Thyroid gland (tissue), 4 donors: ENCODE measurements around the gene RPTOR. TPM values are rescaled to one million over a fixed set of nuclear protein-coding genes. Genes with fewer than 3 reads are reported as not detected.

Experiments used
- DNase-seq, 2 donors: peaks; one replicate each; pipeline ENCODE4 v3.0.0-alpha.2; 2019
- H3K27ac ChIP-seq, 3 donors: fragments of 200-600 bp; sonication (generic); 1 replicate in 2 of 3; 2 replicates in 1 of 3; pipeline ENCODE4 v1.5.1; 2016 to 2019; ENCODE audit warnings: mild to moderate bottlenecking in 1 of 3, moderate library complexity in 1 of 3
- H3K27me3 ChIP-seq: fragments of 200-600 bp; sonication (generic); one replicate; pipeline ENCODE4 v1.5.1; 2019
- H3K36me3 ChIP-seq, 2 donors: fragments of 200-600 bp; sonication (generic); one replicate each; pipeline ENCODE4 v1.5.1; 2016 to 2019
- H3K4me1 ChIP-seq, 2 donors: fragments of 200-600 bp; sonication (generic); one replicate each; pipeline ENCODE4 v1.5.1; 2017 to 2019
- H3K4me3 ChIP-seq, 3 donors: fragments of 200-600 bp; sonication (generic); replicated peaks in 1 of 3; 1 replicate in 2 of 3; 2 replicates in 1 of 3; pipeline ENCODE4 v1.5.1; 2016; ENCODE audit warnings: mild to moderate bottlenecking in 1 of 3
- H3K9me3 ChIP-seq: fragments of 200-600 bp; sonication (generic); one replicate; pipeline ENCODE4 v1.5.1; 2017
- POLR2A ChIP-seq, 2 donors: fragments of 450-650 bp; IDR thresholded peaks; one replicate each; pipeline ENCODE4 v1.6.1; 2017; ENCODE audit warnings: antibody characterized with exemption in 2 of 2, mild to moderate bottlenecking in 2 of 2, moderate library complexity in 1 of 2
- WGBS, 2 donors: methylation state at CpG; one replicate each; pipeline ENCODE4 v1.1.5; 2017; 5-methylcytosine and 5-hydroxymethylcytosine counted together
- intact Hi-C: fragments of 100-400 bp; cut with DNase I; formaldehyde crosslinking; loops from one replicate; pipeline ENCODE4 v1.15.1; 2023
- total RNA-seq, 4 donors: library from RNA; depleted of rRNA; stranded (reverse); fragments of >200 nt; gene quantifications; one replicate each; pipeline ENCODE4 v1.2.3, GENCODE V29; 2016
- TF ChIP-seq, protein P1 (sequence below), 6 experiments: fragments of 200-600 bp in 3 of 6; fragments of 450-650 bp in 3 of 6; sonication (generic) in 3 of 6; IDR thresholded peaks; one replicate each; pipeline ENCODE4 v1.5.1; 2016 to 2019; ENCODE audit warnings: antibody characterized with exemption in 6 of 6, mild to moderate bottlenecking in 2 of 6, inconsistent platforms in 1 of 6, moderate library complexity in 1 of 6

The RPTOR gene
- total RNA-seq, 4 donors from 2014 or later, result 24.2 to 58.1 (median 34.5) TPM

- TF ChIP-seq, protein P1, sequence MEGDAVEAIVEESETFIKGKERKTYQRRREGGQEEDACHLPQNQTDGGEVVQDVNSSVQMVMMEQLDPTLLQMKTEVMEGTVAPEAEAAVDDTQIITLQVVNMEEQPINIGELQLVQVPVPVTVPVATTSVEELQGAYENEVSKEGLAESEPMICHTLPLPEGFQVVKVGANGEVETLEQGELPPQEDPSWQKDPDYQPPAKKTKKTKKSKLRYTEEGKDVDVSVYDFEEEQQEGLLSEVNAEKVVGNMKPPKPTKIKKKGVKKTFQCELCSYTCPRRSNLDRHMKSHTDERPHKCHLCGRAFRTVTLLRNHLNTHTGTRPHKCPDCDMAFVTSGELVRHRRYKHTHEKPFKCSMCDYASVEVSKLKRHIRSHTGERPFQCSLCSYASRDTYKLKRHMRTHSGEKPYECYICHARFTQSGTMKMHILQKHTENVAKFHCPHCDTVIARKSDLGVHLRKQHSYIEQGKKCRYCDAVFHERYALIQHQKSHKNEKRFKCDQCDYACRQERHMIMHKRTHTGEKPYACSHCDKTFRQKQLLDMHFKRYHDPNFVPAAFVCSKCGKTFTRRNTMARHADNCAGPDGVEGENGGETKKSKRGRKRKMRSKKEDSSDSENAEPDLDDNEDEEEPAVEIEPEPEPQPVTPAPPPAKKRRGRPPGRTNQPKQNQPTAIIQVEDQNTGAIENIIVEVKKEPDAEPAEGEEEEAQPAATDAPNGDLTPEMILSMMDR (IDR thresholded peaks at IDR 0.05), result no peak
- H3K27me3 ChIP-seq, result no peaks in the 10 kb centered on the region
- 90 to 93% methylated on average over 4 of the region's 4 CpGs for WGBS, 2 donors
- no peak overlapping the region for H3K27ac ChIP-seq
- intact Hi-C loops, result no loop called here
- no peaks in the 10 kb centered on the region for H3K36me3 ChIP-seq
- no peaks in the 10 kb centered on the region for H3K9me3 ChIP-seq
- H3K4me3 ChIP-seq, result no peak overlapping the region
- no peak for DNase-seq
- peaks cover 4% of the 10 kb centered on the region in 2 donors for H3K4me1 ChIP-seq
Observed at GRCh38 chr17:80615376-80615775, 70.7 kb downstream of the RPTOR start.

GRCh38 chr17:80616705-80617104 lies 72.1 kb downstream of the RPTOR start:
- H3K4me3 ChIP-seq, result no peak overlapping the region
- no peaks in the 10 kb centered on the region for H3K27me3 ChIP-seq
- peak; percentile 68 to 74 for DNase-seq
- intact Hi-C loops, result no loop called here
- H3K27ac ChIP-seq, result peak overlapping the region in 2 of 3 donors; percentile 7 to 33
- TF ChIP-seq POLR2A (IDR thresholded peaks at IDR 0.05), result no peak
- TF ChIP-seq, protein P1 (IDR thresholded peaks at IDR 0.05), result no peak
- H3K9me3 ChIP-seq, result no peaks in the 10 kb centered on the region
- H3K4me1 ChIP-seq, result peaks cover 4% of the 10 kb centered on the region in 2 donors
- 34 to 64% methylated on average over 6 of the region's 6 CpGs for WGBS, 2 donors
- no peaks in the 10 kb centered on the region for H3K36me3 ChIP-seq

DNA sequence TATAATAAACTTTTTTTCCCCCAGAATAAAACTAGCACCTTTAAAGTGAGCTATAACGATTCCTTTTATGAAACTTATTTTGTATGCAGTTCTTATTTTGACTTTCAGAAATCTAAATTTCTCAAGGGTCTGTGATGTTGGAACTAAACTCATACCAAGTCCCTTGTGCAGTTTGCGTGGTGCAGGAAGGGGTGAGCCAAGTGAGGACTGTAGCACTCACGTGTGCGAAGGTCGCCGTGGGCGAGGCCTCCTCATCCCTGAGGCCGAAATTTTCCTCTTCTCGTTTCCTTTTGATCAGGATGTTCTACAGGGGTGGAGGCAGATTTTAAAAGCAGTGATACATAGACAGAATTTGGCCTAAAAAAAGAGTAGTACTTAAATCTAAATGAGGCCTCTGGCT lies 73.7 kb downstream of the RPTOR start:
- H3K27ac ChIP-seq, result no peak overlapping the region
- H3K36me3 ChIP-seq, result no peaks in the 10 kb centered on the region
- TF ChIP-seq, protein P1 (IDR thresholded peaks at IDR 0.05), result no peak
- TF ChIP-seq POLR2A (IDR thresholded peaks at IDR 0.05), result no peak
- H3K9me3 ChIP-seq, result no peaks in the 10 kb centered on the region
- 92 to 93% methylated on average over 9 of the region's 9 CpGs for WGBS, 2 donors
- no peaks in the 10 kb centered on the region for H3K27me3 ChIP-seq
- no peak overlapping the region for H3K4me3 ChIP-seq
- H3K4me1 ChIP-seq, result peaks cover 4% of the 10 kb centered on the region in 2 donors
- no peak for DNase-seq
- intact Hi-C loops, result no loop called here

DNA sequence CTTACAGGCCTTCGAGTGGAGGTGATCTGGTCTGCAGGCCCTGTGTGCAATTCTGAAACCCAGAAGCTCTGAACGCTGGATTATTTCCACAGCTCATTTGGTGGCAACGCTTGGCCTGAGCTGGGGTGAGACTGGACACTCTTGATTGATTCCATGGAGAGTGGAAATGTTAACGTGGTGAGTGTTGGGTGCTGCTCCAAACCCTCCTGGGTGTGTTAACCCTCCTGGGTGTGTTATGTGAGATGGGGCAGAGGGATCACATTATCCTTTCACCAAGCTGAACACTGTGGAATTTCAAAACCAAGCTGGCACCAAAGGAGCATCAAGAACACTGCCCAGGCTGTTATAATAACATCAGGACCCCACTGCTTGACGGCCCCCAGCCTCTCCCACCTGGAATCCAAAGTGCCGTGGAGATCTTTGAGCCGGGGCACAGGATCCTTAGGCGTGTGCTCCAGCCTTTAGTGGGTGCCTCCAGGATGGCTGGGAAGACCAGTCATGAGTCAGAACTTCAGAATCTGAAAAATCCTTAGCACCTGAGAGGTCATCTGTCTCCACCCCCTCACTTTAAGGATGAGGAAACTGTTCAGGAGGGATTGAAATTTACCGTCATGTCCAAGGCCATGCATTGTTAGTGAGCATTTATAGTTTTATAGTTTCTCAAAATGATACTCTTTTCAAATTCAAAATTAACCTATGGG lies 75.0 kb downstream of the RPTOR start:
- 64 to 78% methylated on average over 8 to 9 of the region's 9 CpGs for WGBS, 2 donors
- H3K9me3 ChIP-seq, result no peaks in the 10 kb centered on the region
- DNase-seq, result no peak
- TF ChIP-seq, protein P1 (IDR thresholded peaks at IDR 0.05), result no peak
- no peak for TF ChIP-seq POLR2A (IDR thresholded peaks at IDR 0.05)
- H3K27ac ChIP-seq, result no peak overlapping the region
- intact Hi-C loops, result no loop called here
- H3K4me1 ChIP-seq, result peaks cover 4% of the 10 kb centered on the region in 2 donors
- no peak overlapping the region for H3K4me3 ChIP-seq
- no peaks in the 10 kb centered on the region for H3K27me3 ChIP-seq
- H3K36me3 ChIP-seq, result no peaks in the 10 kb centered on the region

GRCh38 chr17:80621335-80621996 lies 76.8 kb downstream of the RPTOR start:
- no peak for TF ChIP-seq POLR2A (IDR thresholded peaks at IDR 0.05)
- TF ChIP-seq, protein P1 (IDR thresholded peaks at IDR 0.05), result no peak
- 84 to 86% methylated on average over 25 of the region's 25 CpGs for WGBS, 2 donors
- Histone ChIP-seq H3K4me3 (no peak overlapping the region), H3K4me1 (peaks cover 3 to 4% of the 10 kb centered on the region in 2 donors), H3K9me3 (no peaks in the 10 kb centered on the region), H3K27me3 (no peaks in the 10 kb centered on the region), H3K27ac (no peak overlapping the region), H3K36me3 (no peaks in the 10 kb centered on the region)
- DNase-seq, result no peak
- intact Hi-C loops, result no loop called here
